HG03457 (cell line): ENCODE data around the gene DNAJB12.
"Not testable (repeated sequence)": the region's sequence is repeated elsewhere in the genome, so short reads cannot be mapped to it uniquely, and the experiment has no call there.

Experiments used
- ATAC-seq: cut with Tn5 transposase; IDR thresholded peaks from one replicate; pipeline ENCODE4 v1.9.1; 2021; ENCODE audit warnings: moderate number of reproducible peaks; ENCODE audit not compliant: unreplicated experiment

The DNAJB12 gene

DNA sequence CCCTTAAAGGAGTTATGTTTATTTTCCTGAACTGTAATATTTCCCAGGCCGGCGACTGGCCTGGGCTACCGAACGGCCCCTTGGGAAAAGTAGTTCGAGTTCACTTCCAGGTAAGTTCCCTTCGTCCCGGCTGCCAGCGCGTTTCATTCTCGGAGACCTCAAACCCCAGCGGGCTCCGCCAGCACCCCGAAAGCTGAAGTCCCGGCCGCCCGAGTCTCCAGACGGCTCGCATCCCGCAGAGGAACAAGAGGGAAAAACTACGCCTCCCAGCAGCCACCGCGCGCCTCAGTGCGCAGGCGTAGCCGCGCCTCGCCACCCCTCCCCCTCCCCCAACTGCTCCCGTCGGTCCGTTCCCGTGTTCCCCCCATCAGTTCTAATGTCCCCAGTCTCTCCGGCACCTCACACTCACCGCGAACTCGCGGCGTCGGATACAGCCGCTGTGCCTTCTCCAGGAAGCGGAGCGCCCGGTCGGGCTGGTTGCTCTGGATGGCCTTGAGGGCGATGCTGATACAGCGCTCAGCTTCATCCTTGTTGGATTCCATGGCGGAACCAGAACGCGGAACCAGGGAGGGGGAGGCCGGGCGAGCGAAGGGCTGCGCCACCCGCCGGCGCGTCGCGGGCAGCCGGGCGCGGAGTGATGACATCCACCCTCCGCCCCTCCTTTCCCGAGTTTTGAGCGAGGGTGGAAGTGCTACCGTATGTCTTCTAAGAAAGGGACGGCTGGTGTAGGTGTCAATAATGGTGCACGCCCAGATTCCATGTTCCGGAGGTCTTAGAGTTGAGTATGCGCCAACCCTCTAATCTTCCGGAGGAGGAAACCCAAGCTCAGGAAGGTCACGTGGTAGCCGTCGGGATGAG is at the start of gene DNAJB12:
DNAJB12 (minus strand) TSS at position 564 of the 858 bp plus-strand sequence; CDS start at position 542, 22 bp downstream.
- peak; percentile 34 for ATAC-seq

- not testable (repeated sequence) for ATAC-seq
Measured at GRCh38 chr10:72395581-72395980, 40.9 kb upstream of the DNAJB12 start.

DNA sequence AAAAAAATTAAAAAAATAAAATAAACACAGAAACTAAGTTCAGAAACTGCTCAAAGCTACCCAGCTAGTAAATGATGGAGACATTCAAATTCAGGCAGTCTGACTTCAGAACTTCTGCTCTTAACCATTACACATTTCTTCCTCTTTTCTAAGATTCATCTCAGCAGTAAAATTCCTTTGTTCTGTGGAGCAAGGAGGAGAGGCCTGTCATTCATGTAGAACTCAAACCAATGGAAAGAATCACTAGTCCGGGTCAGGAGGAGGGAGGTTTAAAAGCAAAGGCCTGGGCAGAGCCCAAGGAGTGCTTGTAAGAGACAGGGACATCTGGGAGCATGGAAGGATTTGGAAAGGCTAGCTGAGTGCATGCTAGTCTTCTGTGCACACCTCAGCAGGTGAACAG is 37.9 kb upstream of the DNAJB12 start:
- no peak for ATAC-seq

DNA sequence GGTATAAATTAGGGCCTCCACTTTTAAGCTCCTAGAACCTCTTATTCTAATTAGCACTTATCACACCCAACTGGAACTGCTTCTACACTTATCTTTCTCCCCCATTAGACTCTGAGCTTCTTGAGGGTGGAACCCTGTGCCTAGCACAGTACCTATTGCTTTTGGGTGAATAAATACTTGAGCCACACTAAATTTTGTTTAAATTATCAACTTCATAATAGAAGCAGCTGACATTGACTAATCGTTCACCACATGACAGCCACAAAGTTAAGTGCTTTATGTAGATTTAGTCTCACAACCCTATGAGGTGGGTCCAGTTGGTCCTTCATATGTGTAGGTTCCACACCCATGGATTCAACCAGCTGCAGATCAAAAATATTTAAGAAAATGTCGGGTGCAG is 36.0 kb upstream of the DNAJB12 start:
- no peak for ATAC-seq

GRCh38 chr10:72389716-72390115 is 35.0 kb upstream of the DNAJB12 start:
- no peak for ATAC-seq

- no peak for ATAC-seq
Measured at GRCh38 chr10:72389014-72389413, 34.3 kb upstream of the DNAJB12 start.

DNA sequence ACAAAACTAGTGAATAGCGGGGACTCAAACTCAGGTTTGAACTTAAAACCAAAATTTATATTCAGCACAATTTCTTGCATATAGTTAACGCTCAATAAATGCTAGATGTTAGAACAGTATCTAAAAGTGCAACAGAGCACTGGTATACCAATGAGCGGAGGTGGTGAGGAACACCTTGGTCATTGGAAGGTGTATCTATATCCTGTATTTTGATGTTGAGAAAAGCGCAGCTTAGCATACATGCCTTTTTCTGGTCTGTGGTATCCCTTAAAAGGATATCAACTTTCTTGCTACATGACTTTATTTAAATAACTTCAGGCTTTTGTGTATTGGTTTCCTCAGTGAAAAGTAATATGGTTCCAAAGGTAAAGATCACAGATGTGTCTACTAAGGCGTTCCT is 33.3 kb upstream of the DNAJB12 start:
- no peak for ATAC-seq

DNA sequence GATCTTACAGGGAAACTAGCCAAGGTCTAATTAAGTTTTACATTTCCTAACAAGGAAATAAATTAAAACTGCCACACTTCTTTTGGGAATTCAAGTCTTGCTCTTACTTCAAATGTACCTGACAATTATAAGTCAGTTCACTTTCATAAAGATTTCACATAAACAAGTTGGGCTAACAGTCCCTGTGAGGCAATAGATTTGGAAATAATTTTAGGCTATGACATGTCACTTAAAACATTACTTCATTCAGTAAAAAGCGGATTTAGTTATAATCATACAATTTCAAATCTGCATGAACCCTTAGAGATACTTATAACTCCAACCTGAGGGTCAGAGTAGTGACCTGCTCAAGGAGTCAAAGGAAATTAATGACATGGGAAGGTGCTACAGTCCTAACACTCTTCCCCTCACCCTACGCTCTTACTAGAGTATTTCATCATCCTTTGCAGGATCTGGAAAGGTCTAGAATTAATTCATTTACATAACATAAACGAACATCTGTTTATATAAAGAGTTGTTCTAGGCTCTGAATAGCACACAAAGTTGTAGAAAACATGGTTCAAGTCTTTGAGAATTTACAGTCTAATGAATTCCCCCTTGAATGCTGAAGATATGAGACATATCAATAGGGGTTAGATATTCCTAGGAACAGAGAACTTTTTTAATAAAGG is 32.3 kb upstream of the DNAJB12 start:
- ATAC-seq: no peak

DNA sequence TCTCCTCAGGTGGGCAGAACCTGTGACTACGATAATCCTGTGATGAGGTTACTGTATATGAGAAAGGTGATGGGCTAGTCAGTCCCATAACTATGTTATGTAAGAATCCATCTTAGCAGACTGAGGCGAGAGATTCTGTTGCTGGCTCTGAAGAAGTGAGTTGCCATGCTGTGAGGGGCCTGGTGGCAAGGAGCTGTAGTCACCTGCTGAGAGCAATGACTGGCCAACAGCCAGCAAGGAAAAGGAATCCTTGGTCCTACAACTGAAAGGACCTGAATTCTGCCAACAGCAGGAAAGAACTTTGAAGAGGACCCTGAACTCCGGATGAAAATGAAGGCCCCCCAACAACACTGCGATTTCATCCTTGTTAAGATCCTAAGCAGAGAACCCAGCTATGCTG is 31.0 kb upstream of the DNAJB12 start:
- ATAC-seq: no peak

DNA sequence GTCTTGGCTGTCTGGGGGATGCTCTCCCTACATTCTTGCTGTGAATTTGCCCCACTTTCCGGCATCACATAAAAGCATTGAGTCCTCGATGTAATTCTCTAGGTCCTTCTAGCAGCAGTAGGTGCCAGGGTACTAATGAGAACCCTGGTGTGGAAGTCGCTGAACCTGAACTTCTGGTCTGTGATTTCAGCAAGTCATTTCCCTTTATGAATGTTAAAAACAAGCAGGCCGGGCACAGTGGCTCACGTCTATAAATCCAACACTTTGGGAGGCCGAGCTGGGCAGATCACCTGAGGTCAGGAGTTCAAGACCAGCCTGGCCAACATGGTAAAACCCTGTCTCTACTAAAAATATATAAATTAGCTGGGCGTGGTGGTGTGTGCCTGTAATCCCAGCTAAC is 30.3 kb upstream of the DNAJB12 start:
- not testable (repeated sequence) for ATAC-seq

DNA sequence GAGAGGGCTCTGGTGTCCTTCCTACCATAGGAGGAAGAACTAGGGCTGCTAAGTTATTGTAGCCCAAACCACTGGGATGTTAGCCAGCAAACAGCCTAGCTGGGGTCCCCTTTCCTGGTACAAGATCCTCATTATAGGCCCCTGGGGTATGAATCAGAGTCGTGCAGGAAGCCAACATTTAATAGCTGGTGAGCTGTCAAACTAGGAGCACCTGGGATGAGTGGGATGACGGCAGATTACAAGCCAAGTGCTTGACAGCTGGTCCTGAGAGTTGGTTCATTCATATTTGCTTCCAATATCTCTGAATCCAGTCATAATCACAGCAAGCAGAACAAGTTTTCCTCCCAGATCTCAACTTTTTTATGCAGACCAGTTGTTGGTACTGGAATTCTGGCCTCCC is 25.1 kb upstream of the DNAJB12 start:
- no peak for ATAC-seq

DNA sequence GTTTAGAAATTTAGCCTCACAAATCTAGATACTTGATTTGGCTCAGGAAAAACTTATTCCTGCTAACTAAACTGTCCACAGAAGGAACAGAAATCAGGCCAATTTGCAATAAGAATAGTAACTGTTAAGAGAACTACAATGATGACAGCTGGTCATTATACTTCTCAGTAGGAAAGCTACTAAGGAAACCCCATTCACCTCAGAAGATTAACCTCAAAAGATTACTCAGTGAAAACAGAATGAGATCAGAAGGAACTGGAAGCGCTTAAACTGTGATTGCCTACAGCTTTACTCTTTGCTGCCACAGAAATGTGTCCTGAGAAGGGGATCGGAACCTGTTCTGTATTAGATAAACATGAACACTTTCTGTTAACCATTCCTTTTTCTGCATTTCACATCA is 24.3 kb upstream of the DNAJB12 start:
- ATAC-seq: no peak

- no peak for ATAC-seq
Measured at GRCh38 chr10:72375585-72375984, 20.9 kb upstream of the DNAJB12 start.

- ATAC-seq: no peak
Measured at GRCh38 chr10:72375173-72375572, 20.5 kb upstream of the DNAJB12 start.

DNA sequence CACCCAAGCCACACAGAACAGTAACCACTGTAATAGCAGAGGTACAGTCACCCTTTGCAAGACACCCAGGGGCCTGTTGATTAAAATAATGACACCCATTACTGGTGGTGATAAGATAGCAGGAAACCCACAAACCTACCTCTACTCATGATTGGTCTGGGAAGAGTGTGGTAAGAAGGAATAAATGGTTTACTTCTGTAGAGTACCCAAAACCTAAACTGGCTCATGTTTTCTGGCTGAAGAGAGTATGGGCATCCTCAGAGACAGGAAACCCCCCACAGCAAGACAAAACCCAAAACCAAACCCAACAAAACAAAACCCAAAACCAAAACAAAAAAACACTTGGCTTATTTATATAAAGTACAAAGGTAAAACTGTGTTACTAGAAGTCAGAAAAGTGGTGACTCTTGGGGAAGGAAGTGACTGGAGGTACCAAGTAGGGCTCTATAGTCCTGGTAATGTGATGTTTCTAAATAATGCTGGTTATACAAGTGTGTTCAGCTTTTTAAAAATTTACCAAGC is 15.5 kb upstream of the DNAJB12 start:
- peak; percentile 41 for ATAC-seq

GRCh38 chr10:72367301-72367960 is 12.7 kb upstream of the DNAJB12 start:
- ATAC-seq: no peak

GRCh38 chr10:72365106-72365895 is 10.6 kb upstream of the DNAJB12 start:
- no peak for ATAC-seq

GRCh38 chr10:72364239-72364777 is 9.6 kb upstream of the DNAJB12 start:
- no peak for ATAC-seq

- ATAC-seq: no peak
Measured at GRCh38 chr10:72356987-72357386, 2.3 kb upstream of the DNAJB12 start.

- ATAC-seq: no peak
Measured at GRCh38 chr10:72356115-72356514, 1.4 kb upstream of the DNAJB12 start.

GRCh38 chr10:72355214-72355555 is 466 bp upstream of the DNAJB12 start:
- ATAC-seq: no peak
